ENCODE measurements around the gene SMIM5.

- TF ChIP-seq EP300 (IDR thresholded peaks at IDR 0.05) (no peak), CTCF (IDR thresholded peaks at IDR 0.05) (no peak), POLR2AphosphoS5 (IDR thresholded peaks at IDR 0.05) (no peak), POLR2A (IDR thresholded peaks at IDR 0.05) (no peak)
Measured at GRCh38 chr17:75662511-75662910, 29.3 kb downstream of the SMIM5 start.
